Body of pancreas (tissue), 4 donors: ENCODE measurements around the gene GRID1. TPM values are rescaled to one million over a fixed set of nuclear protein-coding genes. Genes with fewer than 3 reads are reported as not detected.

ENCODE experiments used
- ATAC-seq: fragments of 150-250 bp; one replicate; pipeline ENCODE4 v1.9.1; 2016
- DNase-seq, 4 donors: peaks; one replicate each; pipeline ENCODE4 v3.0.0-alpha.2; 2019
- H3K27ac ChIP-seq, 4 donors: fragments of 200-600 bp; sonication (generic); 1 replicate in 3 of 4; 2 replicates in 1 of 4; pipeline versions ENCODE4 v1.5.1 to v1.6.1; 2016 to 2019; ENCODE audit warnings: mild to moderate bottlenecking in 1 of 4, mixed read lengths in 1 of 4, moderate library complexity in 1 of 4
- H3K27me3 ChIP-seq, 2 donors: fragments of 200-600 bp; sonication (generic); one replicate each; pipeline ENCODE4 v1.6.0; 2016; ENCODE audit warnings: mild to moderate bottlenecking in 1 of 2
- H3K36me3 ChIP-seq, 2 donors: fragments of 200-600 bp; sonication (generic); replicated peaks in 1 of 2; 2 replicates each; pipeline ENCODE4 v1.5.1; 2016; ENCODE audit warnings: low read depth in 2 of 2; ENCODE audit not compliant: insufficient read depth in 1 of 2
- H3K4me1 ChIP-seq: fragments of 200-600 bp; sonication (generic); one replicate; pipeline ENCODE4 v1.6.0; 2016
- H3K4me3 ChIP-seq, 2 donors: fragments of 200-600 bp; sonication (generic); 1 replicate in 1 of 2; 2 replicates in 1 of 2; pipeline ENCODE4 v1.5.1; 2016 to 2019
- H3K9me3 ChIP-seq, 3 donors: fragments of 200-600 bp; sonication (generic); 1 replicate in 2 of 3; 2 replicates in 1 of 3; pipeline ENCODE4 v1.5.1; 2016
- CTCF ChIP-seq, 7 experiments: fragments of 450-650 bp in 4 of 7; fragments of 200-600 bp in 3 of 7; sonication (generic) in 3 of 7; IDR thresholded peaks; one replicate each; pipeline ENCODE4 v1.5.1; 2016 to 2019; ENCODE audit warnings: antibody characterized with exemption in 7 of 7
- POLR2A ChIP-seq, 3 donors: fragments of 450-650 bp; IDR thresholded peaks; one replicate each; pipeline ENCODE4 v1.6.1; 2016; ENCODE audit warnings: antibody characterized with exemption in 3 of 3, mild to moderate bottlenecking in 2 of 3
- WGBS, 2 donors: methylation state at CpG; one replicate each; pipeline ENCODE4 v1.1.5; 2017; 5-methylcytosine and 5-hydroxymethylcytosine counted together
- intact Hi-C: fragments of 100-400 bp; cut with DNase I; formaldehyde crosslinking; loops from one replicate; pipeline ENCODE4 v1.15.1; 2023
- total RNA-seq, 2 donors: library from RNA; depleted of rRNA; stranded (reverse); fragments of >200 nt; gene quantifications; one replicate each; pipeline ENCODE4 v1.1.0, GENCODE V29; 2016

The GRID1 gene
- total RNA-seq, 2 donors from 2014 or later = 1.0 to 1.6 TPM

GRCh38 chr10:85643845-85644525, 722.6 kb downstream of the GRID1 start:
- H3K9me3 ChIP-seq = no peaks in the 10 kb centered on the region
- DNase-seq = no peak
- no peaks in the 10 kb centered on the region for H3K27me3 ChIP-seq
- no peak for TF ChIP-seq POLR2A (IDR thresholded peaks at IDR 0.05)
- TF ChIP-seq CTCF (IDR thresholded peaks at IDR 0.05) = no peak
- H3K4me1 ChIP-seq = no peaks in the 10 kb centered on the region
- intact Hi-C loops = no loop called here
- H3K36me3 ChIP-seq = no peaks in the 10 kb centered on the region
- 77% methylated on average over 6 of the region's 6 CpGs for WGBS, 2 donors
- no peak for ATAC-seq
- H3K27ac ChIP-seq = no peak overlapping the region
- H3K4me3 ChIP-seq = no peak overlapping the region

- TF ChIP-seq POLR2A (IDR thresholded peaks at IDR 0.05) (no peak), CTCF (IDR thresholded peaks at IDR 0.05) (no peak)
- Histone ChIP-seq H3K4me3 (no peak overlapping the region), H3K9me3 (no peaks in the 10 kb centered on the region), H3K36me3 (no peaks in the 10 kb centered on the region), H3K4me1 (no peaks in the 10 kb centered on the region), H3K27me3 (no peaks in the 10 kb centered on the region), H3K27ac (no peak overlapping the region)
- 71 to 85% methylated on average over 4 of the region's 4 CpGs for WGBS, 2 donors
- DNase-seq (no peak), ATAC-seq (no peak)
- intact Hi-C loops = no loop called here
Measured at GRCh38 chr10:85643171-85643844, 723.3 kb downstream of the GRID1 start.

- intact Hi-C loops = no loop called here
- ATAC-seq (peak; percentile 56), DNase-seq (no peak)
- H3K27me3 ChIP-seq = no peaks in the 10 kb centered on the region
- H3K9me3 ChIP-seq = no peaks in the 10 kb centered on the region
- no peak overlapping the region for H3K4me3 ChIP-seq
- H3K4me1 ChIP-seq = no peaks in the 10 kb centered on the region
- no peak for TF ChIP-seq POLR2A (IDR thresholded peaks at IDR 0.05)
- TF ChIP-seq CTCF (IDR thresholded peaks at IDR 0.05) = no peak
- H3K36me3 ChIP-seq = no peaks in the 10 kb centered on the region
- H3K27ac ChIP-seq = peak overlapping the region in 1 of 4 donors; percentile 49
- WGBS, 2 donors = 29 to 38% methylated on average over 4 of the region's 4 CpGs
Measured at GRCh38 chr10:85642421-85643170, 724.0 kb downstream of the GRID1 start.

GRCh38 chr10:85642082-85642420, 724.5 kb downstream of the GRID1 start:
- Histone ChIP-seq H3K4me1 (no peaks in the 10 kb centered on the region), H3K27me3 (no peaks in the 10 kb centered on the region), H3K9me3 (no peaks in the 10 kb centered on the region), H3K36me3 (no peaks in the 10 kb centered on the region), H3K27ac (peak overlapping the region in 1 of 4 donors; percentile 49), H3K4me3 (no peak overlapping the region)
- WGBS, 2 donors = 33 to 60% methylated on average over 1 of the region's 1 CpG
- TF ChIP-seq CTCF (IDR thresholded peaks at IDR 0.05) (no peak), POLR2A (IDR thresholded peaks at IDR 0.05) (no peak)
- DNase-seq (no peak), ATAC-seq (no peak)
- intact Hi-C loops = no loop called here
